ENCODE measurements around the gene ABTB1.

Gene ABTB1

GRCh38 chr3:127709320-127710060 is 36.7 kb downstream of the ABTB1 start:
- DNase-seq (ENCODE audit: low read depth): no peak
- H3K4me3 ChIP-seq (ENCODE audit: low read depth, low read length): no peak overlapping the region
- TF ChIP-seq MYC (IDR thresholded peaks at IDR 0.05; ENCODE audit: low read depth, low read length): no peak
- no peak for TF ChIP-seq CTCF (IDR thresholded peaks at IDR 0.05; ENCODE audit: low read depth, low read length)
- TF ChIP-seq MAX (IDR thresholded peaks at IDR 0.05; ENCODE audit: low read depth, low read length): no peak
- no peak for TF ChIP-seq POLR2A (IDR thresholded peaks at IDR 0.05; ENCODE audit: extremely low read depth, insufficient read length)

GRCh38 chr3:127710155-127710941 is 37.6 kb downstream of the ABTB1 start:
- no peak for TF ChIP-seq POLR2A (IDR thresholded peaks at IDR 0.05; ENCODE audit: extremely low read depth, insufficient read length)
- no peak for TF ChIP-seq MYC (IDR thresholded peaks at IDR 0.05; ENCODE audit: low read depth, low read length)
- TF ChIP-seq MAX (IDR thresholded peaks at IDR 0.05; ENCODE audit: low read depth, low read length): no peak
- no peak for TF ChIP-seq CTCF (IDR thresholded peaks at IDR 0.05; ENCODE audit: low read depth, low read length)
- no peak for DNase-seq (ENCODE audit: low read depth)
- H3K4me3 ChIP-seq (ENCODE audit: low read depth, low read length): no peak overlapping the region

GRCh38 chr3:127711021-127711695 is 38.4 kb downstream of the ABTB1 start:
- H3K4me3 ChIP-seq (ENCODE audit: low read depth, low read length): no peak overlapping the region
- TF ChIP-seq MAX (IDR thresholded peaks at IDR 0.05; ENCODE audit: low read depth, low read length): no peak
- no peak for TF ChIP-seq POLR2A (IDR thresholded peaks at IDR 0.05; ENCODE audit: extremely low read depth, insufficient read length)
- TF ChIP-seq CTCF (IDR thresholded peaks at IDR 0.05; ENCODE audit: low read depth, low read length): no peak
- TF ChIP-seq MYC (IDR thresholded peaks at IDR 0.05; ENCODE audit: low read depth, low read length): no peak
- DNase-seq (ENCODE audit: low read depth): no peak

GRCh38 chr3:127711896-127712295 is 39.1 kb downstream of the ABTB1 start:
- TF ChIP-seq CTCF (IDR thresholded peaks at IDR 0.05; ENCODE audit: low read depth, low read length) (no peak), POLR2A (IDR thresholded peaks at IDR 0.05; ENCODE audit: extremely low read depth, insufficient read length) (no peak), MYC (IDR thresholded peaks at IDR 0.05; ENCODE audit: low read depth, low read length) (no peak), MAX (IDR thresholded peaks at IDR 0.05; ENCODE audit: low read depth, low read length) (no peak)
- no peak for DNase-seq (ENCODE audit: low read depth)
- no peak overlapping the region for H3K4me3 ChIP-seq (ENCODE audit: low read depth, low read length)

GRCh38 chr3:127712461-127712860 is 39.7 kb downstream of the ABTB1 start:
- no peak for TF ChIP-seq MAX (IDR thresholded peaks at IDR 0.05; ENCODE audit: low read depth, low read length)
- DNase-seq (ENCODE audit: low read depth): no peak
- H3K4me3 ChIP-seq (ENCODE audit: low read depth, low read length): no peak overlapping the region
